ENCODE data around the gene HEPN1.
"Not testable (repeated sequence)": the region's sequence is repeated elsewhere in the genome, so short reads cannot be mapped to it uniquely, and the experiment has no call there.

Gene HEPN1

DNA sequence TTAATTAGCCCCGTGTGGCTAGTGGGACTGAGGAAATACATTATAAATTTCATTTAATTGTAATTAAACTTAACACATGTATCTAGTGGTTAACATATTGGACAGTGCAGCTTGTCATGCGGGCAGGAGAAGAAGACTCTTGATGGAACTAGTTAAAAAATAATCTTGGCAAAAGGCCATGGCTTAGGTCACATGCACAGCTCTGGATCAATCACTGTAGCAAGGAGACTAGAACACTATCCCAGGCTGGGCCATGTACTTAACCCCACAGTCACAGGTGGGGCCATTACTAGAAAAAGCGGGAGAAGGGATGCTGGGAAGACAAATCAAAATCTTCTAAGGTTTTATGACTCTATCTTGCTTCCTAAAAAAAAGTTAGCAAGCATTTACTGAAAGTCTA, 25.5 kb downstream of the HEPN1 start:
- no peak for DNase-seq

- DNase-seq = no peak
These were observed 26.8 kb downstream of the HEPN1 start for GRCh38 chr11:124945826-124946225.

- peak; percentile 49 for DNase-seq
These were observed 27.7 kb downstream of the HEPN1 start for GRCh38 chr11:124946735-124947141.

DNA sequence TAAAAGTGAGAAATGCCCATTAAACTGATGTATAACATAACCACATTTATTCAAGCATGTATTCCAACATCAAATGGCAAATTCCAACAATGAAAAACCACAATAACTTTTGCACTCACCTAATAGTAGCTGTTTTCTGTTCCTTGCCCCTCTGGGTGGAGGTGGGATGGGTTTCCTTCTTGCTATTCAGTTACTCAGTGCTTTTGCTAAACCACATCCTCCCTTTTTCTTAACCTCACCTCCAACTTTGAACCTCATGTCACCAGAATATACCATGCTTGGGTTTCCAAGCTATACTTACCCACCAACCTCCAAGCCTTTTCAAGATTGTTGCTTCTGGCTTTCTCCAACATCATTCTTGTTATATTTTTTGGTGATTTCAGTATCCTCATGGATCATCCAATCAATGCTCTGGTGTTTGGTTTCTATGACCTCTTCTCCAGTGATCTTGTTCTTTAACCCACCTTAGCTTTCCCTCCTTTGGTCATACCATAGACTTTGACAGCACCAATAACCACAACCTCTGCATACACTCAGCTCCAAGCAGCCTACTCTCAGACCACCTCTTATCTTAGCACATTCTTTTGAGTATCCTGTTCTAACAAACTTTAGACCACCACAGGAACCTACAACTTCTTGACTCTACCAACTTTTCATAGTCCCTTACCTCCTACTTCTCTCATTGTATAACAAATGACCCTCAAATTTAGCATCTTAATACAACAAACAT, 31.7 kb downstream of the HEPN1 start:
- no peak for DNase-seq

DNA sequence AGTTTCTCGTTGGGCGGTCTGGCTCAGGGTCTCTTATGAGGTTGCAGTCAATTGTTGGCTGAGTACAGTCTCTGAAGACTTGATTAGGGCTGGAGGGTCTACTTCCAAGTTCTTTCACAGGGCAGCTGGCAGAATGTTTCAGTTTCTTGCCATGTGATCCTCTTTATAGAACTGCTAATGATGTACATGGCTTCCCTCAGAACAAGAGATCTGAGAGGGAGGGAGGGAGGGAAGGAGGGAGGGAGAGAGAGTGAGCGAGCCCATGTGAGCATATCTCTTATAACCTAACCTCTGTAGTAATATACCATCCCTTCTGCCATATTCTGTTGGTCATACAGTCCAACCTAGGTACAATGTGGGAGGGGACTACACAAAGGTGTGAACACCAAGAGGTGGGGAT, 32.3 kb downstream of the HEPN1 start:
- DNase-seq = no peak

DNA sequence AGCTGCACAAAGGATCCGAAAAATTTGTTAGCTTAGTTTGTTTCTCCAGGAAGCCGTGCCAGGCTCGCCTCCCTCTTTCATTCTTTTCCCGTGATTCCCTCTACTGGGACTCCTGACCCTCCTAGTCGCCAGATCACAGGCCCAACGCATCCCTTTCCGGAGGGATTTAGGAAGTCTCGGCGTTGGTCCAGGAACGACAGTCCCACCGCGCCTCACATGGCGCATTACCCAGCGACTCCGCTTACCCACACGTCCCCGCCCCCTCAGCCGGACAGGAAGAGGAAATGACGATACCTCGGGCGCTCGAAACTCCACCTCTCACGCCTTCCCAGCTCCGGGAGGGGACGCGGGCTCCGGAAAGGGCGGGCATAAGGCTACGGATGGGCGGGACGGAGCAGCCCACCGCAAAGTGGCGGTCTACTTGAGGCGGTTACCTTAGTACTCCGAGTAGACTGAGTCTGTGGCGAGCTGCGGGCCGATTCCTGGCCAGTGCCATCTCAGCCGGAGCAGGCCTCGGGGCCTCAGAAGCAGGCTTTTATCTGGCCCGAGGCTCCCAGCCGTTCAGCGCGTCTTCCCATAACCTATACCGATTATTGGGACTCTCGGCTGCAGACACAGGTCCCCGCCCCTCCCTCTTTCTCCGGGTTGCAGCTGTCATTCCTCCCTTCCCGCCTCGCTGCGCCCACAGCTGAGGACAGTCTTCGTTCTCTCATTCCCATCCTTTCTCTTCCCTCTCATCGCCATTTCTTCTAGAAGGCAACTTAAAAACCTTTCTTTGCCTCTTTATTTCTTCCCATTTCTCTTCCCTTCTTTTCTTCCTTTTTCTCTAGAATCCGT, 34.9 kb downstream of the HEPN1 start, which contains the start of gene CCDC15:
Gene CCDC15, plus strand, starts transcription at position 450 of the 837 bp plus-strand sequence. CDS start 531 bp downstream, outside the sequence.
- peak; percentile 96 for DNase-seq

DNA sequence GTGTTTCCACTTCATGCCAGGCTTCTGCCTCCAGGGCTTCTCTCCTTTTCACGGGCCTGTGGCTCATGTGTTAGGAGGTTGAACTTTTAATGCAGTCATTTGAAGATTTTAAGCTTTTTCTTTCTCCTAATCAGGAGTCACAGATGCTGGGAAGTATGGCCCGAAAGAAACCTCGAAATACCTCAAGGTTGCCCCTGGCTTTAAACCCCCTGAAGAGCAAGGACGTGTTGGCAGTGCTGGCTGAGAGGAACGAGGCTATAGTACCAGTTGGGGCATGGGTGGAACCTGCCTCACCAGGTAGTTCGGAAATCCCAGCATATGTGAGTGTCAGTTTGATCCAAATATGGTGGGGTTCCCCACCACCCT, 35.5 kb downstream of the HEPN1 start:
- DNase-seq = no peak

GRCh38 chr11:124955035-124955434, 36.0 kb downstream of the HEPN1 start:
- no peak for DNase-seq

DNA sequence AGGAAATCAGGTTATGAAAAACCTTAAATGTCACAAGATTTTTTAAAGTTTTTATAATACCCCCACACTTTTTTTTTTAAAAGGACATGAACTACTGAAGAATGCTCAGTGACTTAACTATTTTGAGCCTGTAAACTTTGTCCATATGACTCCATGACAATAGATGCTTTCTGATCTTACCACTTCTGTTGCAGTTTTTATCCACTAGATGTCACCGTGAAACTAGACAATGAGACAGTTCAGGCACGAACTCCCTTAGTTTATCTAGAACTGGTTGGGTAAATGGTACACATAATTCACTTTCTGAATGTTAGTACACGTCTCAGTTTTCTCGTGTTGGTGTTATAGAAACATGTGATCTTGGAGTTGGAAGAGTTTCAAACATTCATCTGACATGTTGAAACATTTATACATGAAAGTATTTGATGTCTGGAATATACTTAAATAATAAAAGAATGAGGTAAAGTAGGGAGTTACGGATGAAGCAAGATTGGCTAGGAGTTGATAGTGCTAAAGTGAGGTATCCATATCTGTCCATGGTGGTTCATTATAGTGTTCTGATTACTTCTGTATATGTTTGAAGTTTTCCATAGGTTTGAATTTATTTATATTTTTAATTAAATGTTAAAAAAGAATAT, 43.0 kb downstream of the HEPN1 start:
- DNase-seq = peak; percentile 27

DNA sequence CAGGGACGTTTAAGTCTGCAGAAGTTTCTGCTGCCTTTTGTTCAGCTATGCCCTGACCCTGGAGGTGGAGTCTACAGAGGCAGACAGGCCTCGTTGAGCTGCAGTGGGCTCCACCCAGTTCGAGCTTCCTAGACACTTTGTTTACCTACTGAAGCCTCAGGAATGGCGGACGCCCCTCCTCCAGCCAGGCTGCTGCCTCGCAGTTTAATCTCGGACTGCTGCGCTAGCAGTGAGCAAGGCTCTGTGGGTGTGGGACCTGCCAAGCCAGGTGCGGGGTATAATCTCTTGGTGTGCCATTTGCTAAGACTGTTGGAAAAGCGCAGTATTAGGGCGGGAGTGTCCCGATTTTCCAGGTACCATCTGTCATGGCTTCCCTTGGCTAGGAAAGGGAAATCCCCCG, 49.1 kb downstream of the HEPN1 start:
- not testable (repeated sequence) for DNase-seq
